ENCODE data around the gene DPH6.

DNA sequence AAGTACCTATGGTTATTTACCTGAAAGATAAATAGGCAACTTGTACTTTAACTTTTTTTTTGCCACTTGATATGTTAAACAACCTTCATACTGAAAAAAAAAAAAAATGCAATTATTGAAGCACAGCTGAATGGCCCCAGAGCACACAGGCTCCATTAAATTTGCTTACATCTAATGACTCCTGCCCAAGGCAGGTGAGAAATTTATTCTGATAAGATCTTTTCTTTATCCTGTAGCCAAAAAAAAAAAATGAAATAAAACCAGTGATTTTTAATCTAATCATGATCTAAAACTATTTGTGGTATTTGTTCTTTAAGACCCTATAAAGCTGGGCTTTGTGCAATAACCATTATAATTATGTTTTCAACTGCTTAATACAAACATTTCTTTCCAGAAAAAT, 115.7 kb downstream of the DPH6 start:
- no peak for TF ChIP-seq CHD2 (IDR thresholded peaks at IDR 0.05; ENCODE audit: low read length, partially characterized antibody)
- TF ChIP-seq, protein P1, sequence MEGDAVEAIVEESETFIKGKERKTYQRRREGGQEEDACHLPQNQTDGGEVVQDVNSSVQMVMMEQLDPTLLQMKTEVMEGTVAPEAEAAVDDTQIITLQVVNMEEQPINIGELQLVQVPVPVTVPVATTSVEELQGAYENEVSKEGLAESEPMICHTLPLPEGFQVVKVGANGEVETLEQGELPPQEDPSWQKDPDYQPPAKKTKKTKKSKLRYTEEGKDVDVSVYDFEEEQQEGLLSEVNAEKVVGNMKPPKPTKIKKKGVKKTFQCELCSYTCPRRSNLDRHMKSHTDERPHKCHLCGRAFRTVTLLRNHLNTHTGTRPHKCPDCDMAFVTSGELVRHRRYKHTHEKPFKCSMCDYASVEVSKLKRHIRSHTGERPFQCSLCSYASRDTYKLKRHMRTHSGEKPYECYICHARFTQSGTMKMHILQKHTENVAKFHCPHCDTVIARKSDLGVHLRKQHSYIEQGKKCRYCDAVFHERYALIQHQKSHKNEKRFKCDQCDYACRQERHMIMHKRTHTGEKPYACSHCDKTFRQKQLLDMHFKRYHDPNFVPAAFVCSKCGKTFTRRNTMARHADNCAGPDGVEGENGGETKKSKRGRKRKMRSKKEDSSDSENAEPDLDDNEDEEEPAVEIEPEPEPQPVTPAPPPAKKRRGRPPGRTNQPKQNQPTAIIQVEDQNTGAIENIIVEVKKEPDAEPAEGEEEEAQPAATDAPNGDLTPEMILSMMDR (IDR thresholded peaks at IDR 0.05) = no peak
- TF ChIP-seq JUN (IDR thresholded peaks at IDR 0.05) = no peak
- no peak for TF ChIP-seq POLR2A (IDR thresholded peaks at IDR 0.05; ENCODE audit: low read length)
- no peak for TF ChIP-seq HDAC2 (IDR thresholded peaks at IDR 0.05)
- TF ChIP-seq CEBPB (IDR thresholded peaks at IDR 0.05) = no peak
- TF ChIP-seq, protein P2, sequence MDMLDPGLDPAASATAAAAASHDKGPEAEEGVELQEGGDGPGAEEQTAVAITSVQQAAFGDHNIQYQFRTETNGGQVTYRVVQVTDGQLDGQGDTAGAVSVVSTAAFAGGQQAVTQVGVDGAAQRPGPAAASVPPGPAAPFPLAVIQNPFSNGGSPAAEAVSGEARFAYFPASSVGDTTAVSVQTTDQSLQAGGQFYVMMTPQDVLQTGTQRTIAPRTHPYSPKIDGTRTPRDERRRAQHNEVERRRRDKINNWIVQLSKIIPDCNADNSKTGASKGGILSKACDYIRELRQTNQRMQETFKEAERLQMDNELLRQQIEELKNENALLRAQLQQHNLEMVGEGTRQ (IDR thresholded peaks at IDR 0.05) = no peak
- TF ChIP-seq MYC (IDR thresholded peaks at IDR 0.05; ENCODE audit: borderline replicate concordance, low read length) = no peak
- no peak for TF ChIP-seq MAFK (IDR thresholded peaks at IDR 0.05; ENCODE audit: partially characterized antibody)
- TF ChIP-seq KDM1A (IDR thresholded peaks at IDR 0.05; ENCODE audit: low read depth) = no peak

All from A549 (cell line).